Measurements from ENCODE around the gene SWAP70.

- TF ChIP-seq CTCF (conservative IDR thresholded peaks at IDR 0.05; ENCODE audit: low read length) = no peak
- no peak for TF ChIP-seq EZH2phosphoT487 (IDR thresholded peaks at IDR 0.05; ENCODE audit: borderline replicate concordance)
These were observed 99.4 kb downstream of the SWAP70 start for GRCh38 chr11:9763301-9763700.
